AG09309 (cell line): ENCODE data around the gene SLC2A5.

Experiments
- DNase-seq: peaks from one replicate; pipeline ENCODE4 v3.0.0-alpha.2; 2010; ENCODE audit warnings: low read depth
- H3K4me3 ChIP-seq: 2 replicates; pipeline ENCODE4 v1.5.1; 2011; ENCODE audit warnings: mild to moderate bottlenecking, low read depth, low read length, moderate library complexity; ENCODE audit not compliant: control insufficient read depth
- CTCF ChIP-seq: IDR thresholded peaks from 2 replicates; pipeline ENCODE4 v1.5.1; 2011; ENCODE audit warnings: mild to moderate bottlenecking, low read depth, low read length, inconsistent platforms; ENCODE audit not compliant: insufficient read depth, control insufficient read depth; ENCODE audit errors: missing control alignments

Gene SLC2A5

GRCh38 chr1:9062846-9063245, 6.6 kb downstream of the SLC2A5 start:
- H3K4me3 ChIP-seq: no peak overlapping the region
- no peak for DNase-seq
- no peak for TF ChIP-seq CTCF

GRCh38 chr1:9062021-9062471, 7.4 kb downstream of the SLC2A5 start:
- H3K4me3 ChIP-seq: no peak overlapping the region
- no peak for DNase-seq
- TF ChIP-seq CTCF: no peak

GRCh38 chr1:9061252-9061960, 8.0 kb downstream of the SLC2A5 start:
- no peak overlapping the region for H3K4me3 ChIP-seq
- TF ChIP-seq CTCF: no peak

GRCh38 chr1:9059891-9060744, 9.3 kb downstream of the SLC2A5 start:
- H3K4me3 ChIP-seq: no peak overlapping the region
- TF ChIP-seq CTCF: no peak
- DNase-seq: no peak

More at GRCh38 chr1:9061252-9061960, 8.0 kb downstream of the SLC2A5 start:
- DNase-seq: no peak

GRCh38 chr1:9058465-9058864, 11.0 kb downstream of the SLC2A5 start:
- no peak for DNase-seq
- TF ChIP-seq CTCF: peak; percentile 34
- no peak overlapping the region for H3K4me3 ChIP-seq

- no peak for DNase-seq
- no peak for TF ChIP-seq CTCF
- H3K4me3 ChIP-seq: no peak overlapping the region
Measured at GRCh38 chr1:9057851-9058250, 11.6 kb downstream of the SLC2A5 start.
